Measurements from ENCODE around the gene CGB7.
A peak's percentile ranks its signal among the peaks of the same experiment; 100 is the strongest.

CGB7 gene

GRCh38 chr19:49098795-49099194, 41.2 kb upstream of the CGB7 start:
- peak overlapping the region; percentile 89 for H3K27ac ChIP-seq

GRCh38 chr19:49097453-49098288, 40.1 kb upstream of the CGB7 start:
- no peak for TF ChIP-seq ZFX (IDR thresholded peaks at IDR 0.05; ENCODE audit: borderline replicate concordance)
- TF ChIP-seq CTCF (IDR thresholded peaks at IDR 0.05): peak; percentile 98
- H3K27ac ChIP-seq: peak overlapping the region; percentile 89

More at GRCh38 chr19:49098795-49099194, 41.2 kb upstream of the CGB7 start:
- no peak for TF ChIP-seq CTCF (IDR thresholded peaks at IDR 0.05)
- TF ChIP-seq ZFX (IDR thresholded peaks at IDR 0.05; ENCODE audit: borderline replicate concordance): no peak

- H3K27ac ChIP-seq: 0 out of 2 replicates have a peak overlapping the region, but pooled peaks have one; percentile 17
Measured at GRCh38 chr19:49094505-49095482, 37.2 kb upstream of the CGB7 start.

GRCh38 chr19:49092686-49093085, 35.1 kb upstream of the CGB7 start:
- TF ChIP-seq ZFX (IDR thresholded peaks at IDR 0.05; ENCODE audit: borderline replicate concordance): no peak
- TF ChIP-seq CTCF (IDR thresholded peaks at IDR 0.05): no peak
- H3K27ac ChIP-seq: no peak overlapping the region

More at GRCh38 chr19:49094505-49095482, 37.2 kb upstream of the CGB7 start:
- TF ChIP-seq CTCF (IDR thresholded peaks at IDR 0.05) (no peak), ZFX (IDR thresholded peaks at IDR 0.05; ENCODE audit: borderline replicate concordance) (no peak)

- H3K27ac ChIP-seq: no peak overlapping the region
- TF ChIP-seq CTCF (IDR thresholded peaks at IDR 0.05) (no peak), ZFX (IDR thresholded peaks at IDR 0.05; ENCODE audit: borderline replicate concordance) (no peak)
Measured at GRCh38 chr19:49091391-49092038, 34.0 kb upstream of the CGB7 start.

- peak overlapping the region; percentile 84 for H3K27ac ChIP-seq
- TF ChIP-seq CTCF (IDR thresholded peaks at IDR 0.05): no peak
Measured at GRCh38 chr19:49086296-49086695, 28.7 kb upstream of the CGB7 start.
